HL-60 (cell line): ENCODE data around the gene ADARB1.

Source experiments
- DNase-seq, 2 experiments: peaks; one replicate each; pipeline ENCODE4 v3.0.0-alpha.2; 2010 to 2020; ENCODE audit warnings: low read depth in 1 of 2, low spot score in 1 of 2
- H3K27ac ChIP-seq: fragments of 250-450 bp; sonication (Bioruptor Pico); replicated peaks from 2 replicates; pipeline ENCODE4 v1.5.1; 2020; ENCODE audit warnings: mild to moderate bottlenecking, moderate library complexity
- H3K27me3 ChIP-seq: fragments of 250-450 bp; sonication (Bioruptor Pico); 2 replicates; pipeline ENCODE4 v1.5.1; 2021; ENCODE audit warnings: mild to moderate bottlenecking, moderate library complexity; ENCODE audit not compliant: insufficient read depth, poor library complexity, severe bottlenecking
- H3K4me3 ChIP-seq: replicated peaks from 2 replicates; pipeline ENCODE4 v1.5.1; 2011; ENCODE audit warnings: mild to moderate bottlenecking, control low read depth, low read length; ENCODE audit not compliant: insufficient read depth
- CTCF ChIP-seq: IDR thresholded peaks from one replicate; pipeline ENCODE4 v1.5.1; 2011; ENCODE audit warnings: low read length, control low read depth, inconsistent platforms; ENCODE audit not compliant: insufficient read depth
- GABPA ChIP-seq: IDR thresholded peaks from 2 replicates; pipeline ENCODE4 v1.6.1; 2012; ENCODE audit warnings: low read depth
- POLR2AphosphoS5 ChIP-seq: IDR thresholded peaks from 2 replicates; pipeline ENCODE4 v1.6.1; 2012; ENCODE audit warnings: low read depth
- SPI1 ChIP-seq: IDR thresholded peaks from 2 replicates; pipeline ENCODE4 v1.6.1; 2012; ENCODE audit warnings: low read depth, mild to moderate bottlenecking, borderline replicate concordance
- TF ChIP-seq, protein P1 (sequence below): IDR thresholded peaks from 2 replicates; pipeline ENCODE4 v1.6.1; 2012; ENCODE audit warnings: low read depth; ENCODE audit not compliant: insufficient replicate concordance

ADARB1 gene

DNA sequence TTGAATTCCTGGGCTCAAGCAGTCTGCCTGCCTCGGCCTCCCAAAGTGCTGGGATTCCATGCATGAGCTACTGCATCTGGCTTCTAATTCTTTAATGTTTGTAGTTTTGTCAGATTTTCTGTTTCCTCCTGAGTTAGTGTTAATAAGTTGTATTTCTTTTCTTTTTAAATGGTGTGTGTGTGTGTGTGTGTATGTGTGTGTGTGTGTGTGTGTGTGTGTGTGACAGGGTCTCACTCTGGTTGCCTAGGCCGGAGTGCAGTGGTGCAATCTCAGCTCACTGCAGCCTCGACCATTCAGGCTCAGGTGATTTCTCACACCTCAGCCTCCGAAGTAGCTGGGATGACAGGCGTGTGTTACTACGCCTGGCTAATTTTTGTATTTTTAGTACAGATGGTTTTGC is 50.2 kb downstream of the ADARB1 start:
- no peak overlapping the region for H3K4me3 ChIP-seq
- no peak for TF ChIP-seq POLR2AphosphoS5
- TF ChIP-seq CTCF = no peak
- no peak for TF ChIP-seq SPI1
- no peak for TF ChIP-seq GABPA
- TF ChIP-seq, protein P1, sequence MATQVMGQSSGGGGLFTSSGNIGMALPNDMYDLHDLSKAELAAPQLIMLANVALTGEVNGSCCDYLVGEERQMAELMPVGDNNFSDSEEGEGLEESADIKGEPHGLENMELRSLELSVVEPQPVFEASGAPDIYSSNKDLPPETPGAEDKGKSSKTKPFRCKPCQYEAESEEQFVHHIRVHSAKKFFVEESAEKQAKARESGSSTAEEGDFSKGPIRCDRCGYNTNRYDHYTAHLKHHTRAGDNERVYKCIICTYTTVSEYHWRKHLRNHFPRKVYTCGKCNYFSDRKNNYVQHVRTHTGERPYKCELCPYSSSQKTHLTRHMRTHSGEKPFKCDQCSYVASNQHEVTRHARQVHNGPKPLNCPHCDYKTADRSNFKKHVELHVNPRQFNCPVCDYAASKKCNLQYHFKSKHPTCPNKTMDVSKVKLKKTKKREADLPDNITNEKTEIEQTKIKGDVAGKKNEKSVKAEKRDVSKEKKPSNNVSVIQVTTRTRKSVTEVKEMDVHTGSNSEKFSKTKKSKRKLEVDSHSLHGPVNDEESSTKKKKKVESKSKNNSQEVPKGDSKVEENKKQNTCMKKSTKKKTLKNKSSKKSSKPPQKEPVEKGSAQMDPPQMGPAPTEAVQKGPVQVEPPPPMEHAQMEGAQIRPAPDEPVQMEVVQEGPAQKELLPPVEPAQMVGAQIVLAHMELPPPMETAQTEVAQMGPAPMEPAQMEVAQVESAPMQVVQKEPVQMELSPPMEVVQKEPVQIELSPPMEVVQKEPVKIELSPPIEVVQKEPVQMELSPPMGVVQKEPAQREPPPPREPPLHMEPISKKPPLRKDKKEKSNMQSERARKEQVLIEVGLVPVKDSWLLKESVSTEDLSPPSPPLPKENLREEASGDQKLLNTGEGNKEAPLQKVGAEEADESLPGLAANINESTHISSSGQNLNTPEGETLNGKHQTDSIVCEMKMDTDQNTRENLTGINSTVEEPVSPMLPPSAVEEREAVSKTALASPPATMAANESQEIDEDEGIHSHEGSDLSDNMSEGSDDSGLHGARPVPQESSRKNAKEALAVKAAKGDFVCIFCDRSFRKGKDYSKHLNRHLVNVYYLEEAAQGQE = no peak
- DNase-seq = no peak
- H3K27ac ChIP-seq = no peak overlapping the region
- no peaks in the 10 kb centered on the region for H3K27me3 ChIP-seq

DNA sequence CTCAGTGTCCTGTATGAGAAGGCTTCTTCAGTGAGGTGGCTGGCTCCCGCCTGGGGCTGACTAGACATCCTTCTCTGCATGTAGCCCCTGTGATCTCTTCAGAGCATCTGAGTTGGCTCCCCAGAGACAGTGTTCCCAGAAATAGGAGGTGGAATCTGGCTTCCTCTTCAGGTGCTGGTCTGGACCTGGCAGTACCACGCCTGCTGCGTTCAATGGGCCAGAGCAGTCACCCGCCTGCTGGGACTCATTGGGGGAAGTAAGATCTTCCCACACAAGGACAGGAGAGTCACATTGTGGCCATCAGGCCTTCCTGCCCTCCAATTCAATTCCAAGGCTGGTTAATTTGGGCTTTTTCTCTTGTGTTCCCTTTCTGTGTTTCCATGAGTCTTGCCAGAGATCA is 51.0 kb downstream of the ADARB1 start:
- TF ChIP-seq CTCF = no peak
- no peak for TF ChIP-seq POLR2AphosphoS5
- TF ChIP-seq, protein P1 = no peak
- TF ChIP-seq GABPA = no peak
- no peak for TF ChIP-seq SPI1
- no peak overlapping the region for H3K27ac ChIP-seq
- DNase-seq = no peak
- no peaks in the 10 kb centered on the region for H3K27me3 ChIP-seq
- H3K4me3 ChIP-seq = no peak overlapping the region

DNA sequence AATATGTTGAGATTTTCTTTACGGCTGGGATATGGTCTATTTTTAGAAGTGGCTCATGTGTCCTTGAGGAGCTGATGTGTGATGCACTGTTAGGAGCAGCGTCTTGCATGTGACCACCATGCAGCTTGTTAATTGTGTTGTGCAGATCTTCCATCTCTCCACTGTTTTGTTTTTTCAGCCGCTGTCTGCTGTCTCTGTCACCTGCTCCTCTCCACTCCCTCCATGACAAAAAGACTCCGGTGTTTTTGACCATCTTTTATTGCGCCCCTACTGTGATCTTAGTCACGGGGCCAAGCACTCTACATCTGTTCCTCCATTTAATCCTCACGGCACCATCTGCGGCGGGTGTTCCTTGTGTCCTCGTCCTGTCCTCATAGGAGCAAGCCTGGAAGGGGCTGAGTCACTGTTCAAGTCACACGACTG is 51.8 kb downstream of the ADARB1 start:
- H3K27me3 ChIP-seq = no peaks in the 10 kb centered on the region
- no peak overlapping the region for H3K27ac ChIP-seq
- no peak for TF ChIP-seq CTCF
- TF ChIP-seq GABPA = no peak
- TF ChIP-seq, protein P1 = no peak
- DNase-seq = no peak
- H3K4me3 ChIP-seq = no peak overlapping the region
